ENCODE data around the gene EEA1. TPM values are rescaled to one million over a fixed set of nuclear protein-coding genes. Genes with fewer than 3 reads are reported as not detected.
A peak's percentile ranks its signal among the peaks of the same experiment; 100 is the strongest.

EEA1 gene
- total RNA-seq, 2 donors from 2014 or later = 5.9 to 7.3 TPM

DNA sequence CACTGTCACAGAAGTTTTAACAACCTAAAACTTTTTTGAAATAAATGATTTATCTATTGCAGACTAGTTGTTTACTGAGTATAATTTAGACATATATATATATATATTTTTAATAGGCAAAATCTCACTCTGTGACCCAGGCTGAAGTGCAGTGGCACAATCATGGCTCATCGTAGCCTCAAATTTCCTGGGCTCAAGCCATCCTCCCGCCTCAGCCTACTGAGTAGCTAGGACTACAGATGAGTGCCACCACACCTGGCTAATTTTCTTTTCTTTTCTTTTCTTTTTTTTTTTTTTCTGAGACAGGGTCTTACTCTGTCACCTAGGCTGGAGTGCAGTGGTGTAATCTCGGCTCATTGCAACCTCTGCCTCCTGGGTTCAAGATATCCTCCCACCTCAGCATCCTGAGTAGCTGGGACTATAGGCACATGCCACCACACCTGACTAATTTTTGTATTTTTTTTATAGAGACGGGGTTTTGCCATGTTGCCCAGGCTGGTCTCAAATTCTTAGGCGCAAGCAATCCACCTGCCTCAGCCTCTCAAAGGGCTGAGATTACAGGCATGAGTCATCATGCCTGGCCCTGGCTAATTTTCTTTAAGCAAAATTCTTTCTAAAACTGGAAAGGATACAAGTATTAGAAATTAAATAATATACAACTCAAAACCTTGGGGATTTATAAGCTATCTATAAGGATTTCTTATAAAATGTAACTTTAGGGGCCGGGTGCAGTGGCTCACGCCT lies 23.1 kb downstream of the EEA1 start:
- TF ChIP-seq, protein P1, sequence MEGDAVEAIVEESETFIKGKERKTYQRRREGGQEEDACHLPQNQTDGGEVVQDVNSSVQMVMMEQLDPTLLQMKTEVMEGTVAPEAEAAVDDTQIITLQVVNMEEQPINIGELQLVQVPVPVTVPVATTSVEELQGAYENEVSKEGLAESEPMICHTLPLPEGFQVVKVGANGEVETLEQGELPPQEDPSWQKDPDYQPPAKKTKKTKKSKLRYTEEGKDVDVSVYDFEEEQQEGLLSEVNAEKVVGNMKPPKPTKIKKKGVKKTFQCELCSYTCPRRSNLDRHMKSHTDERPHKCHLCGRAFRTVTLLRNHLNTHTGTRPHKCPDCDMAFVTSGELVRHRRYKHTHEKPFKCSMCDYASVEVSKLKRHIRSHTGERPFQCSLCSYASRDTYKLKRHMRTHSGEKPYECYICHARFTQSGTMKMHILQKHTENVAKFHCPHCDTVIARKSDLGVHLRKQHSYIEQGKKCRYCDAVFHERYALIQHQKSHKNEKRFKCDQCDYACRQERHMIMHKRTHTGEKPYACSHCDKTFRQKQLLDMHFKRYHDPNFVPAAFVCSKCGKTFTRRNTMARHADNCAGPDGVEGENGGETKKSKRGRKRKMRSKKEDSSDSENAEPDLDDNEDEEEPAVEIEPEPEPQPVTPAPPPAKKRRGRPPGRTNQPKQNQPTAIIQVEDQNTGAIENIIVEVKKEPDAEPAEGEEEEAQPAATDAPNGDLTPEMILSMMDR (IDR thresholded peaks at IDR 0.05) = no peak
- no peak for TF ChIP-seq POLR2A (IDR thresholded peaks at IDR 0.05)
- H3K4me3 ChIP-seq = no peak overlapping the region
- H3K36me3 ChIP-seq (replicated peaks in 1 of 2; ENCODE audit: insufficient read depth in 1 of 2, low read depth in 2 of 2) = no peaks in the 10 kb centered on the region
- no peak for DNase-seq
- peaks cover 0 to 6% (median 0%) of the 10 kb centered on the region in 3 donors for H3K9me3 ChIP-seq
- H3K27me3 ChIP-seq = no peaks in the 10 kb centered on the region
- H3K27ac ChIP-seq = no peak overlapping the region
- ATAC-seq = no peak
- WGBS, 2 donors = 93 to 95% methylated on average over 7 of the region's 7 CpGs
- intact Hi-C loops (cut with DNase I) = no loop called here
- no peaks in the 10 kb centered on the region for H3K4me1 ChIP-seq

DNA sequence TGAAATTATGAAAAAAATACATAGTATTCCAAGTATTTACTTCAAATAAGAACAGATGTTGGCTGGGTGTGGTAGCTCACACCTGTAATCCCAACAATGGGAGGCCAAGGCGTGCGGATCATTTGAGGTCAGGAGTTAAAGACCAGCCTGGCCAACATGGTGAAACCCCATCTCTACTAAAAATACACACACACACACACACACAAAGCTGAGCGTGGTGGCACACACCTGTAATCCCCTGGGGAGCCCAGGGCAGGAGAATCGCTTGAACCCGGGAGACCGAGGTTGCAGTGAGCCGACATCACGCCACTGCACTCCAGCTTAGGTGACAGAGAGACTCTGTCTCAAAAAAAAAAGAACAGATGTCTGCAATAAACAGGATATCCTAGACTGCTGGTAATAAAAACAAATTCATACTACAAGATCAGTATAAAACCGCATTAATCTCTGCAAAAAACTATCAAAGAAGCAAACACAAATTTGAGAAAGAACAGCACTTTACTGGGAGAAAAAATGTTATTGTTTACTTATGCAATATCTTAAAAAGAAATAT lies 23.8 kb downstream of the EEA1 start:
- Histone ChIP-seq H3K9me3 (peaks cover 0 to 6% (median 0%) of the 10 kb centered on the region in 3 donors), H3K27ac (no peak overlapping the region), H3K4me3 (no peak overlapping the region), H3K4me1 (no peaks in the 10 kb centered on the region), H3K36me3 (replicated peaks in 1 of 2; ENCODE audit: insufficient read depth in 1 of 2, low read depth in 2 of 2) (no peaks in the 10 kb centered on the region), H3K27me3 (no peaks in the 10 kb centered on the region)
- no peak for ATAC-seq
- TF ChIP-seq POLR2A (IDR thresholded peaks at IDR 0.05) = no peak
- TF ChIP-seq, protein P1 (IDR thresholded peaks at IDR 0.05) = no peak
- 88 to 95% methylated on average over 9 of the region's 9 CpGs for WGBS, 2 donors
- DNase-seq = no peak
- intact Hi-C loops (cut with DNase I) = no loop called here

DNA sequence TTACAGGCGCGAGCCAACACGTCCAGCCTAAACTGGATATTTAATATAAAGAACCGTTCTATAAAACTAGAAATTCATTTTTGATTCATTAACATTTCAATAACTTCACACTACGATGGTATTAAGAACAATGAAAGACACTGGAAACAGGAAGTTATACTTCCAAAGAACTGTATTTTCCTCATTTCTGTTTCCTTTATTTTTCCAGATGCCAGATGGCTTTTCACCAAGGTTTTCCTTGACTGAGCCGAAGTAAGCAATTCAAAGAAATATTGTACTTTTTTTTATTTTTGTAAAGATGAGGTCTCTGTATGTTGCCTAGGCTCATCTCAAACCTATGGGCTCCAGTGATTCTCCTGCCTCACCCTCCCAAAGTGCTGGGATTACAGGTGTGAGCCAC lies 28.2 kb downstream of the EEA1 start:
- Histone ChIP-seq H3K4me1 (peaks cover 10% of the 10 kb centered on the region), H3K36me3 (replicated peaks in 1 of 2; ENCODE audit: insufficient read depth in 1 of 2, low read depth in 2 of 2) (no peaks in the 10 kb centered on the region), H3K27ac (no peak overlapping the region), H3K9me3 (no peaks in the 10 kb centered on the region), H3K27me3 (no peaks in the 10 kb centered on the region), H3K4me3 (no peak overlapping the region)
- TF ChIP-seq, protein P1 (IDR thresholded peaks at IDR 0.05) = no peak
- no peak for TF ChIP-seq POLR2A (IDR thresholded peaks at IDR 0.05)
- WGBS, 2 donors = 89 to 91% methylated on average over 6 of the region's 6 CpGs
- no peak for DNase-seq
- intact Hi-C loops (cut with DNase I) = no loop called here
- no peak for ATAC-seq

DNA sequence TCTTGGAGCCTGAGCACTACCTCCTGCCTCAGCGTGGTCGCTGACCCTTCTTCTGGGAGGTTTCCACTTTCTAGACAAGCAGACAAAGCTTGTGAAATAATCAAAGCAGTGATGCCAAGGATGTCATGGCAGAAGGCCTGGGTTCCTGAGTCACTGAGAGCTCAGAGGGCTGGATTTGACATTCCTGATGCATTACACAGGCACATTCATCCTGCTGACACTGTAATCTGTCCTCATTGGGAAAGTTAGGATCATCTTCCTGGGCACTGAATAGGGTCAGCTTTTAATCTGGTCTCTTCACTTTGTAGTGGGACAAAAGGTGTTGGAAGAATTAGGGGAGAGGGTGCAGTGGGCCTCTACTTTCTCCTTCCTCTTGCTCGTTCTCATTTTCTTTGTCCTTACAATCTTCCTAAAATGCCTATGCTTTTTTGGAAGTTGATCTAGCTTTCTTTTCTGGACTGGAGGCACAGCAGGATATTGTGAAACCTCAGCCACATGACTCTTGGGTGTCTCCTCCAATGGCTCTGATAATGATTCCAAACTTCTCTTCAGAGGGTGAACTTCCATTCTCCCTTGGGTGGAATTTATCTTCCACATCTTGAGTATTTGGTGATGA lies 29.6 kb downstream of the EEA1 start:
- intact Hi-C loops (cut with DNase I) = no loop called here
- Histone ChIP-seq H3K9me3 (no peaks in the 10 kb centered on the region), H3K27me3 (no peaks in the 10 kb centered on the region), H3K27ac (peak overlapping the region in 2 of 4 donors; percentile 34 to 47), H3K4me1 (peaks cover 10% of the 10 kb centered on the region), H3K4me3 (no peak overlapping the region), H3K36me3 (replicated peaks in 1 of 2; ENCODE audit: insufficient read depth in 1 of 2, low read depth in 2 of 2) (no peaks in the 10 kb centered on the region)
- TF ChIP-seq POLR2A (IDR thresholded peaks at IDR 0.05) = no peak
- TF ChIP-seq, protein P1 (IDR thresholded peaks at IDR 0.05) = no peak
- DNase-seq = peak; percentile 34 to 68 (median 38)
- 74 to 80% methylated on average over 3 of the region's 3 CpGs for WGBS, 2 donors
- peak; percentile 83 for ATAC-seq
